Karpas-422 (cell line): ENCODE data around the gene EIF4G2. TPM values are rescaled to one million over a fixed set of nuclear protein-coding genes. Genes with fewer than 3 reads are reported as not detected.

ENCODE experiments used
- small RNA-seq: library from RNA; depleted of rRNA; stranded (forward); fragments of <200 nt; gene quantifications from one replicate; pipeline ENCODE3, GENCODE V24; 2014
- total RNA-seq: library from RNA; depleted of rRNA; stranded (reverse); fragments of >200 nt; shearing (Covaris generic); gene quantifications from 2 replicates; pipeline ENCODE4 v1.2.3, GENCODE V29; 2014; ENCODE audit warnings: low replicate concordance; rRNA removed

Gene EIF4G2
- total RNA-seq, 1 experiment from 2014 or later: 548 TPM

Small RNA genes lying within 50 kb of the gene (small RNA-seq; reads per million reads assigned to genes)
- not detected for gene SNORD97

Other genes starting within 250 kb of the EIF4G2 start
- not detected in 2 replicates for gene LYVE1, start 240.3 kb downstream of the EIF4G2 start, total RNA-seq
- not detected in 2 replicates for gene IRAG1, start 115.2 kb downstream of the EIF4G2 start, total RNA-seq
- 20.7 and 39.9 TPM in 2 replicates for gene CTR9, start 57.7 kb downstream of the EIF4G2 start, total RNA-seq
- 22.7 and 51.4 TPM in 2 replicates for gene ZBED5, start 49.1 kb upstream of the EIF4G2 start, total RNA-seq